GM18868 (cell line): ENCODE results near the gene RAVER1.
"Not testable (repeated sequence)": the region's sequence is repeated elsewhere in the genome, so short reads cannot be mapped to it uniquely, and the experiment has no call there.

ENCODE experiments used
- ATAC-seq: cut with Tn5 transposase; IDR thresholded peaks from one replicate; pipeline ENCODE4 v1.9.1; 2021; ENCODE audit warnings: mild to moderate bottlenecking, moderate library complexity; ENCODE audit not compliant: unreplicated experiment

The RAVER1 gene, protein sequence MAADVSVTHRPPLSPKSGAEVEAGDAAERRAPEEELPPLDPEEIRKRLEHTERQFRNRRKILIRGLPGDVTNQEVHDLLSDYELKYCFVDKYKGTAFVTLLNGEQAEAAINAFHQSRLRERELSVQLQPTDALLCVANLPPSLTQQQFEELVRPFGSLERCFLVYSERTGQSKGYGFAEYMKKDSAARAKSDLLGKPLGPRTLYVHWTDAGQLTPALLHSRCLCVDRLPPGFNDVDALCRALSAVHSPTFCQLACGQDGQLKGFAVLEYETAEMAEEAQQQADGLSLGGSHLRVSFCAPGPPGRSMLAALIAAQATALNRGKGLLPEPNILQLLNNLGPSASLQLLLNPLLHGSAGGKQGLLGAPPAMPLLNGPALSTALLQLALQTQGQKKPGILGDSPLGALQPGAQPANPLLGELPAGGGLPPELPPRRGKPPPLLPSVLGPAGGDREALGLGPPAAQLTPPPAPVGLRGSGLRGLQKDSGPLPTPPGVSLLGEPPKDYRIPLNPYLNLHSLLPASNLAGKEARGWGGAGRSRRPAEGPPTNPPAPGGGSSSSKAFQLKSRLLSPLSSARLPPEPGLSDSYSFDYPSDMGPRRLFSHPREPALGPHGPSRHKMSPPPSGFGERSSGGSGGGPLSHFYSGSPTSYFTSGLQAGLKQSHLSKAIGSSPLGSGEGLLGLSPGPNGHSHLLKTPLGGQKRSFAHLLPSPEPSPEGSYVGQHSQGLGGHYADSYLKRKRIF

GRCh38 chr19:10332965-10333757 lies at the start of gene RAVER1:
RAVER1 (minus strand) TSS chr19:10333529; CDS start chr19:10333507, 22 bp downstream.
- peak; percentile 87 for ATAC-seq

- ATAC-seq: not testable (repeated sequence)
Observed at GRCh38 chr19:10383223-10383499, 49.8 kb upstream of the RAVER1 start.

- ATAC-seq: peak; percentile 94
Observed at GRCh38 chr19:10380313-10381102, 47.2 kb upstream of the RAVER1 start, which contains the start of gene TYK2. TYK2 (minus strand) TSS chr19:10380572; CDS start chr19:10378406, 2,166 bp downstream.

DNA sequence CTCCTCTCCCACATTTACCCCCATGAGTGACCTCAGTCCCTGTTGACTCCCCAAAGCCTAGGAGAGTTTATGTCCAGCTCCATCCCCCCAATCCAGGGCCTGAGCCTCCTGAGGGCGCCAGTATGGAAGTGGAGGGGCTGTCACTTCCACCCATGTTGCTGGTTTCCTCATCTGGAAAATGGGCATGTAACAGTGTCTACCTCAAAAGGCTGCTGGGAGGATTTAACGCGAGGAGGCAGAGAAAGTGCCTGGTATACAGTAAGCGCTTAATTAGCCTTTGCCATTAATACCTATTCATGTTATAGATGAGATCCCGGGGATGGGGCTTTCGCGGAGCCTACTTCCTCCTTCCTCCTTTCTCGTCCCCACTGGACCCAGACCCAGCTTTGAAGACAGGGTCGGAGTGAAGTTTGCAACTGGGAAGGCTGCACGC lies 46.6 kb upstream of the RAVER1 start:
- ATAC-seq: no peak

GRCh38 chr19:10378124-10378523 lies 44.8 kb upstream of the RAVER1 start:
- no peak for ATAC-seq

DNA sequence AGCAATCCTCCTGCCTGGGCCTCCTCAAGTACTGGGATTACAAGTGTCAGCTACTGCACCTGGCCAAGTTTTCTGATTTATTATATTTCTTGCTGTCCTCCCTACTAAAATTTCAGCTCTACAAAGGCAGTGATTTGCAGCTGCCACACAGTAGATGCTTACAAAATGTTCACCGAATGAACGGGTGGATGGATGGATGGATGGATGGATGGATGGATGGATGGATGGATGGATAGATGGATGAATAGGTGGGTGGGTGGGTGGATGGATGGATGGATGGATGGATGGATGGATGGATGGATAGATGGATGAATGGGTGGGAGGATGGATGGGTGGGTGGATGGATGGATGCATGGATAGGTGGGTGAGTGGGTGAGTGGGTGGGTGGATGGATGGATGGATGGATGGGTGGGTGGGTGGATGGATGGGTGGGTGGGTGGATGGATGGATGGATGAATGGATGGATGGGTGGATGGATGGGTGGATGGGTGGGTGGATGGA lies 43.9 kb upstream of the RAVER1 start:
- ATAC-seq: not testable (repeated sequence)

DNA sequence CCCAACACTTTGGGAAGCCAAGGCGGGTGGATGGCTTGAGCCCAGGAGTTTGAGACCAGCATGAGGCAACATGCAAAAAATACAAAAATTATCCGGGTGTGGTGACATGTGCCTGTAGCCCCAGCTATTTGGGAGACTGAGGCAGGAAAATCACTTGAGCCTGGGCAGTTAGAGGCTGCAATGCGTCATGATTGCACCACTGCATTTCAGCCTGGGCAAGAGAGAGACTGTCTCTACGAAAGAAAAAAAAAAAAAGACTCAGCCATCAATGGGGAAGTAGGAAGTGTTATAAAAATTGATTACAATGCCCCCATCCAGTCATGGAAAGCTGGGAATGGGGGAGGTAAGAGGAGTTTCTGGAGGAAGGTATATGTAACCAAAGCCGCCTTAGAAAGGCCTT lies 41.6 kb upstream of the RAVER1 start:
- ATAC-seq: no peak

GRCh38 chr19:10372690-10373089 lies 39.4 kb upstream of the RAVER1 start:
- ATAC-seq: no peak

DNA sequence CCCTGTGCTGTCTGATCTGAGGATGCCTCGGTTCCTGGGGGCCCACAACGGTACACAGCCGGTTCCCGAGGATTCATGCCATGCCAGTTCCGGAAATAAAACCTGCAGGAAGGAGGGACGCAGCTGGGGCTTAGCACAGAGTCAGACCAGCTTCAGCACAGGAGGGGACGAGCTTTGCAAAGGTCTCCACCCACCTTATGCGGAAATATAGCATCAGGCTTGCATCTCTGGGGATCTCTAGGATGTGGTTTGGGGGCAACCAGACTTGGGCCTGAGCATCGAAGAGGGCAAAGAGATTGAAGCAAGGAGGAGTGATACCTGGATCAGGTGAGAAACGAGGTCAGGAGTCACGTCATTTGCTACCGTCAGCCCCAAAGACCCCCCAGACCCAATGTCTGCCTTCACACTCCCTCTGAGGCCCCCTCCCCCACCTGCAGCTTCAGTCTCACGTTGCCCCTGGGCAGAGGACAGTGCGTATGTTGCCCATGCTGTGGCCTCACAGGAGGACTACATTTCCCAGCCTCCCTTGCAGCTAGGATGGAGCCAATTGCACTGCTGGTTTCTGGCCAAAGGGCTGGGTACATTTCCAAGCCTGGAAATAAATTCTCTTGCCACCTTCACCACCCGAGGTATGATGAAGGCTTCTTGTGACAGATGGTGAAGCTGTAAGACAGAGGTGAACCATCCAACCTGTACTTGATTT lies 34.9 kb upstream of the RAVER1 start:
- no peak for ATAC-seq

GRCh38 chr19:10366950-10367512 lies 33.7 kb upstream of the RAVER1 start:
- not testable (repeated sequence) for ATAC-seq

GRCh38 chr19:10365518-10365917 lies 32.2 kb upstream of the RAVER1 start:
- no peak for ATAC-seq

- no peak for ATAC-seq
Observed at GRCh38 chr19:10364644-10365043, 31.3 kb upstream of the RAVER1 start.

- ATAC-seq: no peak
Observed at GRCh38 chr19:10363789-10364281, 30.5 kb upstream of the RAVER1 start.

GRCh38 chr19:10362259-10362658 lies 28.9 kb upstream of the RAVER1 start:
- ATAC-seq: no peak

GRCh38 chr19:10361569-10362011 lies 28.3 kb upstream of the RAVER1 start:
- ATAC-seq: no peak

DNA sequence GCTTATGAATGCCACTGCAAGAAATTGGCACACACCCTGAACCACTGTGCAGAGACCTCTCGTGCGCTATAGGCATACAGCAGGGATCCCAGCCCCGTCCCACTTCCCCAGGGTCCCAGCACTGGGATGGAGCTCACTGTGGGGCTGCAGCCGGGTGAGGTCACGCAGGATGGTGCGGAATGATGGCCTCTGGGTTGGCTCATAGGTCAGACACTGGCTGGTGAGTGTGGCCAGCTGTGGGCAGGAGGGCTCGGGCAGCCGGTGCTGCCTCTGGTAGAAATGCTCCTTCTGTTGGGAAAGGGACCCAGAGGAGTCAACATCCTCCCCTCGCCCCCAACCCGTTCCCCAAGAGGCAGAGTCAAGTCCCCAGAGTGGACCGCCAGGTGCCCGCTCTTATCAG lies 23.1 kb upstream of the RAVER1 start:
- ATAC-seq: no peak

- no peak for ATAC-seq
Observed at GRCh38 chr19:10353793-10354391, 20.6 kb upstream of the RAVER1 start.

DNA sequence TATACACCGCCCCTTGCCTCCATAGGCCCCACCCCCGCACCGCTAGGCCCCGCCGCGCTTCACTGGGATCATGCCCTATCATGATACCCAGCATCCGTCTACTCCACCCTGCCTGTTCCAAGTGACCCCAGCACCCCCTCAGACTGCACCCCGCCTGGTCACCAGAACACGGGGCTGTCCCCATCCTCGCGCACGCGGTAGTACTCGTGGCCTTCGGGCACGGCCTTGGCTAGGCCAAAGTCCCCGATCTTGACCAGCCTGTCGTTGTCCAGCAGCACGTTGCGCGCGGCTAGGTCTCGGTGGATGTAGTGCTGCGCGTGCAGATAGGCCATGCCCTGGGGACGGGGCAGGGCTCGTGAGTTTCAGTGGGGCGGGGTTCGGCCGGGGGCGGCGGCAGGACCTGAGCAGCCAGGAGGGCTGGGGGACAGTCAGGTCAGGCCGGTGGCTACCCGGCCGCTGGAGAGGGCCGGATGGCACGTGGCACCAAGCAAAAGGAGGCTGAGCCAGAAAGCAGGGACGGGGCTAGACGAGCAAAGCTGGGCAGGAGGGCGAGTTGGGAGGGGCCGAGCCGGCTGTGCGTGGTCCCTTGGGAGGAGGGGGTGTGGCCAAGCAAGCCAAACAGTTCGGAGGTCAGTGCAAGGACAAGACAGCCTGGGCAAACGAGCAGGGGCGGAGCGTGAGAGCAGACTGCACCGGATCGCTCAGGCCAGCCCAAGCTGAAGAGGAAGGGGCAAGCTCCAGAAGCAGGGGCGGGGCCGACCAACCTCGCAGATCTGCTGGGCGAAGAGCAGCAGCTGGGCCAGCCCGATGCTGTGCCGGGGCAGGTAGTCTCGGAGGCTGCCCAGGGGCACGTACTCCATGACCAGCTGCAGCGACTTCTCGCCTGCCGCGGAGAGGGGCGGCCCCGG lies 19.7 kb upstream of the RAVER1 start:
- no peak for ATAC-seq
